ENCODE results near the gene PODXL.

DNA sequence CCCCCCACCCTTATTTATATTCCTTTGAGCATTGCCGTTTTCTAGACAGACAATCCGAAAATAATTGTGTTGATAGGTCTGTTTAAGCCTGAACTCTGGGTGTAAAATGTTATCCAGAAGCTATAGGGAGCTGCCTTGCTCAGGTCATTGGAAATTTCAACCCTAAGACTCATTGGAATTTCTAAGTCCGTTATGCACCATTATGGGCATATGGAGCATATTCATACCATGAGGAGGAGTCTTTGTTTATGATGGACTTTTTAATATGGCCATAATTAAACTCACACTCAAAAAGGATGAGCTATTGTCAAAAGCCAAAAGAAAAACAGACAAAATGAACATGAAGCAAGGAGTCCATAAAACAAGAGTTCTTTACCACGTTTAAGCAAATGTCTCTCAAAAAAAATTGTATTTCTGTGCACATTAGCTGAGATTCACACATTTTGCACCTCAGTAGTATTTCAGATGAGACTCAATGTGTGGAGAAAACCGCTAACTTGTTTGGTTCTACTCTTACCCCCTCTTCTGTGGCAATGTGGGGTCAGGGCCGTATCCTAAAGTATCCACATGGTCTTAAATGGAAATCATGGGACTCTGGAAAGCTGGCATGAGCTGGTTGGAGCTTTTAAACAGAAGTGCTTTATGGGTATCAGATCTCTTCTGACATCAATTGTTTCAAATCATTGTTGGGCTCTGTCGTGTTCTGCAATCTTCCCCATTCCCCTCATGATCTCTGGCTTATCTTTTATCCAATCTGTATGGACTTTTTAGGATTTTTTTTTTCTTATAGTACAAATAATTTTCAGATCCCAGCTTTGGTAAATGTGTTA is 60.5 kb downstream of the PODXL start:
- TF ChIP-seq, protein P1, sequence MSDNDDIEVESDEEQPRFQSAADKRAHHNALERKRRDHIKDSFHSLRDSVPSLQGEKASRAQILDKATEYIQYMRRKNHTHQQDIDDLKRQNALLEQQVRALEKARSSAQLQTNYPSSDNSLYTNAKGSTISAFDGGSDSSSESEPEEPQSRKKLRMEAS (IDR thresholded peaks at IDR 0.05; ENCODE audit: insufficient read depth, insufficient read length) = no peak
- TF ChIP-seq, protein P2, sequence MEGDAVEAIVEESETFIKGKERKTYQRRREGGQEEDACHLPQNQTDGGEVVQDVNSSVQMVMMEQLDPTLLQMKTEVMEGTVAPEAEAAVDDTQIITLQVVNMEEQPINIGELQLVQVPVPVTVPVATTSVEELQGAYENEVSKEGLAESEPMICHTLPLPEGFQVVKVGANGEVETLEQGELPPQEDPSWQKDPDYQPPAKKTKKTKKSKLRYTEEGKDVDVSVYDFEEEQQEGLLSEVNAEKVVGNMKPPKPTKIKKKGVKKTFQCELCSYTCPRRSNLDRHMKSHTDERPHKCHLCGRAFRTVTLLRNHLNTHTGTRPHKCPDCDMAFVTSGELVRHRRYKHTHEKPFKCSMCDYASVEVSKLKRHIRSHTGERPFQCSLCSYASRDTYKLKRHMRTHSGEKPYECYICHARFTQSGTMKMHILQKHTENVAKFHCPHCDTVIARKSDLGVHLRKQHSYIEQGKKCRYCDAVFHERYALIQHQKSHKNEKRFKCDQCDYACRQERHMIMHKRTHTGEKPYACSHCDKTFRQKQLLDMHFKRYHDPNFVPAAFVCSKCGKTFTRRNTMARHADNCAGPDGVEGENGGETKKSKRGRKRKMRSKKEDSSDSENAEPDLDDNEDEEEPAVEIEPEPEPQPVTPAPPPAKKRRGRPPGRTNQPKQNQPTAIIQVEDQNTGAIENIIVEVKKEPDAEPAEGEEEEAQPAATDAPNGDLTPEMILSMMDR (IDR thresholded peaks at IDR 0.05; ENCODE audit: extremely low read depth in 1 of 2, insufficient read depth in 1 of 2, low read depth in 1 of 2, low read length in 2 of 2) = no peak
- no peak for TF ChIP-seq POLR2AphosphoS5 (IDR thresholded peaks at IDR 0.05; ENCODE audit: insufficient read depth, low read depth, low read length)
- no peak for TF ChIP-seq EZH2 (IDR thresholded peaks at IDR 0.05; ENCODE audit: borderline replicate concordance, low read depth, low read length, severe bottlenecking)

Measured in endothelial cell of umbilical vein (primary cell).